Measurements from ENCODE around the gene POLR2F. TPM values are rescaled to one million over a fixed set of nuclear protein-coding genes. Genes with fewer than 3 reads are reported as not detected.
"Not testable (repeated sequence)": the region's sequence is repeated elsewhere in the genome, so short reads cannot be mapped to it uniquely, and the experiment has no call there.

POLR2F gene
- total RNA-seq, 1 experiment from 2014 or later: 116 TPM

DNA sequence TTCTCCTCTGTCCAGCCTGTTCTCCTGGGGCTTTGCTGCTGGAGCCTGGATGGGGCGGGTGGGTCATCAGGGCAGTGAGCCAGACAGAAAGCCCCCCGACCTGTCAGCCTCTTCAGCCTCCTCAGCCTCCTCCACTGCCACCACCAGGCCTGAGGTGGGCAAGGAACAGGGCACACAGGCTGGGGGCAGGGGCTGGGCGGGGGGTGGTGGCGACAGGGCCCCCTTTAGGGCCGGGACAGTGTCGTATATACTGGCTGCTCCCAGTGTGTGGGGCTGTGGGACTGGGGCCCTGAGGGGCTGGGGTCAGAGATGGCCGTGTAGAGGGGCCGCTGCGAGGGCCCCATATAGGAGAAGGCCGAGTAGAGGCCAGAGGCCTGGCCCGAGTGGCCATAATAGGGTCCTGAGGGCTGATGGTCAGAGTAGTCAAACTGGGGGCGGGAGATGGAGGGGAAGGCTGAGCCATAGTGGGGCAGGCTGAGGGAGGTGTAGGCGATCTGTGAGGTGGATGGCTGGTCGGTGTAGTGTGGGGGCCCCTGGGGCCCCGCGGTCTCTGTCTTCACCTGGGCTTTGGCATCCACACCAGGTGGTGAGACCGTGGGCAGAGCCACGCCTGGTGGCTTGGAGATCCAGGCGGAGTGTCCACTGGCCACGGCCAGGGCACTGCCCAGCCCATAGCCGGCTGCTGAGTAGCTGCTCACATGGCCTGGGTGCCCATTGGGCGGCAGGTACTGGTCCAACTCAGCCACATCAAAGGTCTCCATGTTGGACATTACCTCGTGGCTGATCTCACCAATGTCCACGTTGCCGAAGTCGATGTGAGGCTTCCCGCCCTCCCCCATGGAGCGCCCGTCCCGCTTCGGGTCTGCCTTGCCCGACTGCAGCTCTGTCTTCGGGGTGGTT, 20.0 kb downstream of the POLR2F start:
- CTCF ChIA-PET: interaction anchor here (0.7 kb wide), 1 partner anchor 86 kb away, joined by 3 read pairs; no protein-coding TSS in a partner anchor
- no peak for DNase-seq
- Mint-ChIP-seq H3K36me3 (ENCODE audit: insufficient read depth, unreplicated experiment) (peaks cover 8% of the 10 kb centered on the region), H3K27me3 (ENCODE audit: insufficient read depth, unreplicated experiment) (no peaks in the 10 kb centered on the region), H3K4me1 (ENCODE audit: low read depth, unreplicated experiment) (no peaks in the 10 kb centered on the region), H3K27ac (ENCODE audit: unreplicated experiment) (no peak overlapping the region), H3K9me3 (ENCODE audit: unreplicated experiment) (no peaks in the 10 kb centered on the region), H3K4me3 (ENCODE audit: unreplicated experiment) (no peak overlapping the region)
- Histone ChIP-seq H3K27me3 (replicated peaks; ENCODE audit: control insufficient read depth, insufficient read depth, low read length) (no peaks in the 10 kb centered on the region), H3K4me1 (no peaks in the 10 kb centered on the region), H3K4me3 (ENCODE audit: low read depth, low read length) (no peak overlapping the region), H3K36me3 (ENCODE audit: control insufficient read depth, insufficient read depth, low read length) (peaks cover 1% of the 10 kb centered on the region; the same call in 1 of the 2 replicates), H3K9me3 (no peaks in the 10 kb centered on the region)
- BruUV-seq (replicated peaks): no TSS peak
- intact Hi-C loops (cut with micrococcal nuclease; ENCODE audit: unreplicated experiment): no loop called here
- POLR2A ChIA-PET: no interaction called here
- no peak for TF ChIP-seq CTCF (IDR thresholded peaks at IDR 0.05; ENCODE audit: insufficient read depth in 1 of 2, low read depth in 1 of 2, low read length in 1 of 2, severe bottlenecking in 1 of 2, unreplicated experiment in 1 of 2)

DNA sequence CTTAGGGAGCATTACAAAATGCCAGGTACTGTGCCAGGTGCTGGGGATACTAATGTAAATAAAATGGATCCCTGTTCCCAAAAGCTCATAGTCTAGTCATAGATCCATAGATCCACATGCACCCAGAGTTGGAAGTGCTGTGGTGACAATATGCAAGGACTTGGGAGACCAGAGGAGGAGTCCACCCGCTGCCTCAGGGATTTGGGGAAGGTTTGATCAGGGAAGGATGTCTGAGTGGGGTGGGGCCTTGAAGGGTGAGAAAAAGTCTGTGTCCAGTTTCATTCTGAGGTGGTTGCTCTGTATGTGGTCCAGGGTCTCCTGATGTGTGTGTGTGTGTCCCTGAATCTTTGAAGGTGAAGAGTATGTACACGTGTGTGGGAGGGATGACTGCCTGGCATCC, 21.7 kb downstream of the POLR2F start:
- Histone ChIP-seq H3K9me3 (no peaks in the 10 kb centered on the region), H3K27me3 (replicated peaks; ENCODE audit: control insufficient read depth, insufficient read depth, low read length) (no peaks in the 10 kb centered on the region), H3K4me3 (ENCODE audit: low read depth, low read length) (no peak overlapping the region), H3K4me1 (no peaks in the 10 kb centered on the region), H3K36me3 (ENCODE audit: control insufficient read depth, insufficient read depth, low read length) (peaks cover 1% of the 10 kb centered on the region; the same call in 1 of the 2 replicates)
- CTCF ChIA-PET: no interaction called here
- BruUV-seq (replicated peaks): no TSS peak
- H3K4me3 Mint-ChIP-seq (ENCODE audit: unreplicated experiment): no peak overlapping the region
- POLR2A ChIA-PET: no interaction called here
- no peaks in the 10 kb centered on the region for H3K9me3 Mint-ChIP-seq (ENCODE audit: unreplicated experiment)
- intact Hi-C loops (cut with micrococcal nuclease; ENCODE audit: unreplicated experiment): no loop called here
- no peak overlapping the region for H3K27ac Mint-ChIP-seq (ENCODE audit: unreplicated experiment)
- H3K36me3 Mint-ChIP-seq (ENCODE audit: insufficient read depth, unreplicated experiment): peaks cover 6% of the 10 kb centered on the region
- no peak for DNase-seq
- no peaks in the 10 kb centered on the region for H3K27me3 Mint-ChIP-seq (ENCODE audit: insufficient read depth, unreplicated experiment)
- H3K4me1 Mint-ChIP-seq (ENCODE audit: low read depth, unreplicated experiment): no peaks in the 10 kb centered on the region
- TF ChIP-seq CTCF (IDR thresholded peaks at IDR 0.05; ENCODE audit: insufficient read depth in 1 of 2, low read depth in 1 of 2, low read length in 1 of 2, severe bottlenecking in 1 of 2, unreplicated experiment in 1 of 2): no peak

- BruUV-seq (replicated peaks); POLR2A ChIA-PET; H3K9me3 ChIP-seq; intact Hi-C loops (cut with micrococcal nuclease; ENCODE audit: unreplicated experiment); H3K36me3 ChIP-seq (ENCODE audit: control insufficient read depth, insufficient read depth, low read length); H3K27me3 Mint-ChIP-seq (ENCODE audit: insufficient read depth, unreplicated experiment); H3K4me3 ChIP-seq (ENCODE audit: low read depth, low read length); CTCF ChIA-PET; DNase-seq; H3K4me1 ChIP-seq; H3K4me1 Mint-ChIP-seq (ENCODE audit: low read depth, unreplicated experiment); H3K9me3 Mint-ChIP-seq (ENCODE audit: unreplicated experiment); H3K27me3 ChIP-seq (replicated peaks; ENCODE audit: control insufficient read depth, insufficient read depth, low read length); H3K27ac Mint-ChIP-seq (ENCODE audit: unreplicated experiment); H3K36me3 Mint-ChIP-seq (ENCODE audit: insufficient read depth, unreplicated experiment); H3K4me3 Mint-ChIP-seq (ENCODE audit: unreplicated experiment): not testable (repeated sequence)
Observed at GRCh38 chr22:37976022-37976421, 22.5 kb downstream of the POLR2F start.

All from Caco-2 (cell line).